HG02938 (cell line): ENCODE results near the gene LCN10.
"Not testable (repeated sequence)": the region's sequence is repeated elsewhere in the genome, so short reads cannot be mapped to it uniquely, and the experiment has no call there.

ENCODE experiments used
- ATAC-seq: cut with Tn5 transposase; IDR thresholded peaks from one replicate; pipeline ENCODE4 v1.9.1; 2021; ENCODE audit warnings: mild to moderate bottlenecking, moderate library complexity; ENCODE audit not compliant: unreplicated experiment

LCN10 gene

GRCh38 chr9:136704741-136705140 lies 38.0 kb downstream of the LCN10 start:
- ATAC-seq, result not testable (repeated sequence)

- ATAC-seq, result no peak
Measured at GRCh38 chr9:136703276-136703860, 39.4 kb downstream of the LCN10 start.

GRCh38 chr9:136701668-136702053 lies 41.1 kb downstream of the LCN10 start:
- no peak for ATAC-seq

- peak; percentile 52 for ATAC-seq
Measured at GRCh38 chr9:136700959-136701667, 41.6 kb downstream of the LCN10 start.

GRCh38 chr9:136700304-136700703 lies 42.4 kb downstream of the LCN10 start:
- no peak for ATAC-seq

- no peak for ATAC-seq
Measured at GRCh38 chr9:136698635-136699246, 44.0 kb downstream of the LCN10 start.

GRCh38 chr9:136697821-136698526 lies 44.8 kb downstream of the LCN10 start:
- ATAC-seq, result no peak

- no peak for ATAC-seq
Measured at GRCh38 chr9:136697146-136697820, 45.5 kb downstream of the LCN10 start.

- ATAC-seq, result no peak
Measured at GRCh38 chr9:136696502-136696901, 46.2 kb downstream of the LCN10 start.

- no peak for ATAC-seq
Measured at GRCh38 chr9:136695955-136696354, 46.8 kb downstream of the LCN10 start.

GRCh38 chr9:136695435-136695895 lies 47.3 kb downstream of the LCN10 start:
- no peak for ATAC-seq

GRCh38 chr9:136694872-136695247 lies 47.9 kb downstream of the LCN10 start:
- ATAC-seq, result no peak

GRCh38 chr9:136694163-136694871 lies 48.4 kb downstream of the LCN10 start:
- ATAC-seq, result no peak

- no peak for ATAC-seq
Measured at GRCh38 chr9:136693490-136694162, 49.1 kb downstream of the LCN10 start.

GRCh38 chr9:136693135-136693489 lies 49.6 kb downstream of the LCN10 start:
- no peak for ATAC-seq

GRCh38 chr9:136692185-136693134 lies 50.3 kb downstream of the LCN10 start:
- ATAC-seq, result no peak

- ATAC-seq, result no peak
Measured at GRCh38 chr9:136691316-136692184, 51.2 kb downstream of the LCN10 start.

GRCh38 chr9:136690806-136691261 lies 51.9 kb downstream of the LCN10 start:
- ATAC-seq, result no peak
